Astrocyte (in vitro differentiated cells and primary cell): ENCODE measurements around the gene ABCC4. TPM values are rescaled to one million over a fixed set of nuclear protein-coding genes. Genes with fewer than 3 reads are reported as not detected.

ENCODE experiments used
- DNase-seq: peaks from one replicate; pipeline ENCODE4 v3.0.0-alpha.2; 2010; ENCODE audit warnings: low read depth
- FAIRE-seq: peaks from 2 replicates; lab custom pipeline; 2011; peaks lifted over from hg19 to GRCh38; lab: Jason Lieb, UNC
- H2AFZ ChIP-seq: 2 replicates; pipeline ENCODE4 v1.6.0; 2012; ENCODE audit warnings: low read depth, low read length, inconsistent platforms
- H3K27ac ChIP-seq: 2 replicates; pipeline ENCODE4 v1.5.1; 2011; ENCODE audit warnings: low read depth, low read length, inconsistent platforms
- H3K27me3 ChIP-seq: 2 replicates; pipeline ENCODE4 v1.6.0; 2011; ENCODE audit warnings: low read length, inconsistent platforms; ENCODE audit not compliant: insufficient read depth
- H3K36me3 ChIP-seq: 2 replicates; pipeline ENCODE4 v1.5.1; 2011; ENCODE audit warnings: low read length, inconsistent platforms; ENCODE audit not compliant: insufficient read depth
- H3K4me1 ChIP-seq: 2 replicates; pipeline ENCODE4 v1.5.1; 2011; ENCODE audit warnings: low read length, inconsistent platforms; ENCODE audit not compliant: insufficient read depth
- H3K4me2 ChIP-seq: 2 replicates; pipeline ENCODE4 v1.6.0; 2012; ENCODE audit warnings: low read length, inconsistent platforms
- H3K4me3 ChIP-seq: 2 replicates; pipeline ENCODE4 v1.5.1; 2011; ENCODE audit warnings: low read depth, mild to moderate bottlenecking, low read length, inconsistent platforms; ENCODE audit not compliant: insufficient read depth
- H3K79me2 ChIP-seq: 2 replicates; pipeline ENCODE4 v1.6.0; 2012; ENCODE audit warnings: mild to moderate bottlenecking, low read length, inconsistent platforms; ENCODE audit not compliant: insufficient read depth
- H3K9ac ChIP-seq: 2 replicates; pipeline ENCODE4 v1.6.0; 2012; ENCODE audit warnings: mild to moderate bottlenecking, low read length, inconsistent platforms
- H3K9me3 ChIP-seq: 2 replicates; pipeline ENCODE4 v1.5.1; 2012; ENCODE audit warnings: low read depth, mild to moderate bottlenecking, low read length, inconsistent platforms; ENCODE audit not compliant: insufficient read depth
- H4K20me1 ChIP-seq: 2 replicates; pipeline ENCODE4 v1.6.0; 2012; ENCODE audit warnings: low read length, inconsistent platforms; ENCODE audit not compliant: insufficient read depth
- H3K27ac Mint-ChIP-seq: one replicate; pipeline ENCODE4 v1.8.0; 2021; ENCODE audit warnings: mild to moderate bottlenecking, mixed read lengths; ENCODE audit not compliant: unreplicated experiment
- H3K27me3 Mint-ChIP-seq: one replicate; pipeline ENCODE4 v1.8.0; 2021; ENCODE audit warnings: low read depth, mixed read lengths; ENCODE audit not compliant: unreplicated experiment
- H3K36me3 Mint-ChIP-seq: one replicate; pipeline ENCODE4 v1.8.0; 2021; ENCODE audit warnings: low read depth, mixed read lengths; ENCODE audit not compliant: unreplicated experiment
- H3K4me1 Mint-ChIP-seq: one replicate; pipeline ENCODE4 v1.8.0; 2021; ENCODE audit warnings: low read depth, mixed read lengths; ENCODE audit not compliant: unreplicated experiment
- H3K4me3 Mint-ChIP-seq: one replicate; pipeline ENCODE4 v1.8.0; 2021; ENCODE audit warnings: mild to moderate bottlenecking, moderate library complexity, mixed read lengths; ENCODE audit not compliant: unreplicated experiment
- H3K9me3 Mint-ChIP-seq: one replicate; pipeline ENCODE4 v1.8.0; 2021; ENCODE audit warnings: mild to moderate bottlenecking, mixed read lengths; ENCODE audit not compliant: unreplicated experiment
- EZH2 ChIP-seq: IDR thresholded peaks from 2 replicates; pipeline ENCODE4 v1.6.1; 2012; ENCODE audit warnings: mild to moderate bottlenecking, low read length, inconsistent platforms; ENCODE audit not compliant: insufficient read depth
- total RNA-seq: library from RNA; stranded (reverse); gene quantifications from 2 replicates; pipeline ENCODE4 v1.2.1, GENCODE V29; 2021
- TF ChIP-seq, protein P1 (sequence below): IDR thresholded peaks from 2 replicates; pipeline ENCODE4 v1.5.1; 2011; ENCODE audit warnings: low read depth, mild to moderate bottlenecking, inconsistent platforms, low read length, moderate library complexity; ENCODE audit not compliant: insufficient read depth

Gene ABCC4
- total RNA-seq, 1 donor from 2014 or later = 15.6 TPM

DNA sequence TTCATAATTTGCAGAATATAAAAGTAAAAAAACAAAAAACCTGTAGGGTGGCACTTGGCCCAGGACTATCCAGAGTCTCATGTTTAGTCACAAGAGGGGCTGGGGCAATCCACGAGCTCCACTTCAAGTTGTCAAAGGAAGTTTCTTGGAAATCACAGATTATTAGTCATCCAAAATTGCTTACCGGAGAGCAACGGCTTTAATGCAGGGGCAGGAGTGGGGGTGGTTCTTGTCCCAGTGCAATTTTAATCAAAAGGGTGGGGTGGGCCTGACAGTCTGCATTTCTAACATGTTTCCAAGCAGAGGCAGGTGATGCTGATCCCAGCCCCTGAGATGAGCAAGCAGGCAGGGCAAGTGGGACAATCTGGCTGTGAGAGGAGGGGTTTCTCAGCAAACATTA lies 233.9 kb downstream of the ABCC4 start:
- H3K36me3 ChIP-seq = no peaks in the 10 kb centered on the region
- H3K4me3 Mint-ChIP-seq = no peak overlapping the region
- peaks cover 20% of the 10 kb centered on the region for H3K36me3 Mint-ChIP-seq
- FAIRE-seq = no peak
- H3K4me1 ChIP-seq = no peaks in the 10 kb centered on the region
- TF ChIP-seq, protein P1, sequence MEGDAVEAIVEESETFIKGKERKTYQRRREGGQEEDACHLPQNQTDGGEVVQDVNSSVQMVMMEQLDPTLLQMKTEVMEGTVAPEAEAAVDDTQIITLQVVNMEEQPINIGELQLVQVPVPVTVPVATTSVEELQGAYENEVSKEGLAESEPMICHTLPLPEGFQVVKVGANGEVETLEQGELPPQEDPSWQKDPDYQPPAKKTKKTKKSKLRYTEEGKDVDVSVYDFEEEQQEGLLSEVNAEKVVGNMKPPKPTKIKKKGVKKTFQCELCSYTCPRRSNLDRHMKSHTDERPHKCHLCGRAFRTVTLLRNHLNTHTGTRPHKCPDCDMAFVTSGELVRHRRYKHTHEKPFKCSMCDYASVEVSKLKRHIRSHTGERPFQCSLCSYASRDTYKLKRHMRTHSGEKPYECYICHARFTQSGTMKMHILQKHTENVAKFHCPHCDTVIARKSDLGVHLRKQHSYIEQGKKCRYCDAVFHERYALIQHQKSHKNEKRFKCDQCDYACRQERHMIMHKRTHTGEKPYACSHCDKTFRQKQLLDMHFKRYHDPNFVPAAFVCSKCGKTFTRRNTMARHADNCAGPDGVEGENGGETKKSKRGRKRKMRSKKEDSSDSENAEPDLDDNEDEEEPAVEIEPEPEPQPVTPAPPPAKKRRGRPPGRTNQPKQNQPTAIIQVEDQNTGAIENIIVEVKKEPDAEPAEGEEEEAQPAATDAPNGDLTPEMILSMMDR = no peak
- no peak for TF ChIP-seq EZH2
- H3K9ac ChIP-seq = no peak overlapping the region
- H2AFZ ChIP-seq = no peak overlapping the region
- H3K27ac Mint-ChIP-seq = no peak overlapping the region
- H3K4me1 Mint-ChIP-seq = peaks cover 5% of the 10 kb centered on the region
- H3K4me3 ChIP-seq = no peak overlapping the region
- H3K9me3 ChIP-seq = no peaks in the 10 kb centered on the region
- H3K27me3 ChIP-seq = no peaks in the 10 kb centered on the region
- no peak overlapping the region for H3K4me2 ChIP-seq
- H4K20me1 ChIP-seq = no peaks in the 10 kb centered on the region
- no peaks in the 10 kb centered on the region for H3K9me3 Mint-ChIP-seq
- H3K79me2 ChIP-seq = no peaks in the 10 kb centered on the region
- peak; percentile 36 for DNase-seq
- H3K27ac ChIP-seq = no peak overlapping the region
- no peaks in the 10 kb centered on the region for H3K27me3 Mint-ChIP-seq

- no peaks in the 10 kb centered on the region for H3K79me2 ChIP-seq
- TF ChIP-seq EZH2 = no peak
- TF ChIP-seq, protein P1 = no peak
- Mint-ChIP-seq H3K9me3 (no peaks in the 10 kb centered on the region), H3K4me1 (no peaks in the 10 kb centered on the region), H3K4me3 (no peak overlapping the region), H3K27ac (no peak overlapping the region), H3K27me3 (no peaks in the 10 kb centered on the region), H3K36me3 (peaks cover 2% of the 10 kb centered on the region)
- DNase-seq = no peak
- H3K9me3 ChIP-seq = no peaks in the 10 kb centered on the region
- no peak overlapping the region for H2AFZ ChIP-seq
- no peaks in the 10 kb centered on the region for H3K36me3 ChIP-seq
- H3K4me1 ChIP-seq = no peaks in the 10 kb centered on the region
- FAIRE-seq = no peak
- H3K27me3 ChIP-seq = no peaks in the 10 kb centered on the region
- no peak overlapping the region for H3K27ac ChIP-seq
- H3K9ac ChIP-seq = no peak overlapping the region
- H3K4me2 ChIP-seq = no peak overlapping the region
- H3K4me3 ChIP-seq = no peak overlapping the region
- no peaks in the 10 kb centered on the region for H4K20me1 ChIP-seq
Measured at GRCh38 chr13:95060014-95060519, 241.2 kb downstream of the ABCC4 start.

- H3K36me3 Mint-ChIP-seq = peaks cover 2% of the 10 kb centered on the region
- DNase-seq = no peak
- Histone ChIP-seq H3K4me1 (no peaks in the 10 kb centered on the region), H2AFZ (no peak overlapping the region), H3K4me2 (no peak overlapping the region), H3K27me3 (no peaks in the 10 kb centered on the region), H3K27ac (no peak overlapping the region), H3K9me3 (no peaks in the 10 kb centered on the region), H3K36me3 (no peaks in the 10 kb centered on the region), H4K20me1 (no peaks in the 10 kb centered on the region), H3K9ac (no peak overlapping the region), H3K4me3 (no peak overlapping the region), H3K79me2 (no peaks in the 10 kb centered on the region)
- no peaks in the 10 kb centered on the region for H3K27me3 Mint-ChIP-seq
- no peak overlapping the region for H3K27ac Mint-ChIP-seq
- TF ChIP-seq, protein P1 = no peak
- no peak for TF ChIP-seq EZH2
- H3K9me3 Mint-ChIP-seq = no peaks in the 10 kb centered on the region
- FAIRE-seq = no peak
- no peaks in the 10 kb centered on the region for H3K4me1 Mint-ChIP-seq
- H3K4me3 Mint-ChIP-seq = no peak overlapping the region
Measured at GRCh38 chr13:95059306-95059705, 241.9 kb downstream of the ABCC4 start.
